ENCODE measurements around the gene MED28. TPM values are rescaled to one million over a fixed set of nuclear protein-coding genes. Genes with fewer than 3 reads are reported as not detected.
"Not testable (repeated sequence)": the region's sequence is repeated elsewhere in the genome, so short reads cannot be mapped to it uniquely, and the experiment has no call there.

The MED28 gene
- polyA plus RNA-seq, 1 donor (not counting 4 experiments of a cell fraction or from before 2014, with no cell fraction given), result 22.5 TPM

DNA sequence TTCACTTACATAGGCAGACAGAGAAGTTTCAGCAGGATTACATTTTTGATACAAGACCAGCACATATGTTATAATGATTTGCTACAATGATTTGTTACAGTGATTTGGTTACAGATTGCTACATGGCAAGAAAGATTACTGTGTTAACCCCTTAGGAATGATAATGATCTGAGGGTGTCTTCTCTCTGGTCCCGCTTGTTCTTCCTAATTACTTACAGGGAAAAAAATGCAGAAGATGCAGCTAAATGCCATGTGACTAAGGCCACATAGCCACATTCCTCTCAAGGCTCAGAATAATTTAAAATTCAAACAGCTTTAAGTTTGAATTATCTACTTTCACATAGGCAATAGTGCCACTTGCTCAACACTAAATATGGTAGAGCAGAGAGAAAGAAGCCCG, 47.2 kb upstream of the MED28 start:
- H3K9me1 ChIP-seq (ENCODE audit: control insufficient read depth, extremely low read depth, insufficient read depth, low read length), result no peaks in the 10 kb centered on the region
- no peaks in the 10 kb centered on the region for H3K79me2 ChIP-seq (ENCODE audit: control insufficient read depth, insufficient read depth, low read length)
- no peaks in the 10 kb centered on the region for H3K9me3 ChIP-seq (ENCODE audit: control insufficient read depth, low read depth, low read length)
- FAIRE-seq (no peak), DNase-seq (ENCODE audit: low read depth, low spot score) (no peak)
- TF ChIP-seq, protein P1, sequence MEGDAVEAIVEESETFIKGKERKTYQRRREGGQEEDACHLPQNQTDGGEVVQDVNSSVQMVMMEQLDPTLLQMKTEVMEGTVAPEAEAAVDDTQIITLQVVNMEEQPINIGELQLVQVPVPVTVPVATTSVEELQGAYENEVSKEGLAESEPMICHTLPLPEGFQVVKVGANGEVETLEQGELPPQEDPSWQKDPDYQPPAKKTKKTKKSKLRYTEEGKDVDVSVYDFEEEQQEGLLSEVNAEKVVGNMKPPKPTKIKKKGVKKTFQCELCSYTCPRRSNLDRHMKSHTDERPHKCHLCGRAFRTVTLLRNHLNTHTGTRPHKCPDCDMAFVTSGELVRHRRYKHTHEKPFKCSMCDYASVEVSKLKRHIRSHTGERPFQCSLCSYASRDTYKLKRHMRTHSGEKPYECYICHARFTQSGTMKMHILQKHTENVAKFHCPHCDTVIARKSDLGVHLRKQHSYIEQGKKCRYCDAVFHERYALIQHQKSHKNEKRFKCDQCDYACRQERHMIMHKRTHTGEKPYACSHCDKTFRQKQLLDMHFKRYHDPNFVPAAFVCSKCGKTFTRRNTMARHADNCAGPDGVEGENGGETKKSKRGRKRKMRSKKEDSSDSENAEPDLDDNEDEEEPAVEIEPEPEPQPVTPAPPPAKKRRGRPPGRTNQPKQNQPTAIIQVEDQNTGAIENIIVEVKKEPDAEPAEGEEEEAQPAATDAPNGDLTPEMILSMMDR (optimal IDR thresholded peaks at IDR 0.05 in 1 of 3, IDR thresholded peaks at IDR 0.05 in 1 of 3, conservative IDR thresholded peaks at IDR 0.05 in 1 of 3; ENCODE audit: extremely low read depth in 1 of 3, insufficient read depth in 2 of 3, low read length in 3 of 3), result no peak
- no peak for TF ChIP-seq EZH2 (IDR thresholded peaks at IDR 0.05; ENCODE audit: low read length)
- no peak overlapping the region for H3K4me2 ChIP-seq (ENCODE audit: control insufficient read depth, extremely low read depth, insufficient read depth, low read depth, low read length)
- no peaks in the 10 kb centered on the region for H3K4me1 ChIP-seq (ENCODE audit: control insufficient read depth, extremely low read depth, insufficient read depth, low read length)
- no peak overlapping the region for H3K9ac ChIP-seq (ENCODE audit: control insufficient read depth, extremely low read depth, insufficient read depth, low read length)
- no peak overlapping the region for H3K27ac ChIP-seq (ENCODE audit: control insufficient read depth, insufficient read depth, low read length)
- dilution Hi-C loops (cut with MboI; ENCODE audit: extremely low pct_ligation_motif_present, low sequenced_read_pairs), result no loop called here
- no peak overlapping the region for H2AFZ ChIP-seq (ENCODE audit: control insufficient read depth, low read length)
- no peaks in the 10 kb centered on the region for H3K27me3 ChIP-seq (ENCODE audit: control insufficient read depth, extremely low read depth, insufficient read depth, low read length)
- H3K4me3 ChIP-seq (ENCODE audit: control insufficient read depth in 2 of 3, extremely low read depth in 1 of 3, insufficient read depth in 2 of 3, low read depth in 1 of 3, low read length in 3 of 3), result no peak overlapping the region
- no peaks in the 10 kb centered on the region for H3K36me3 ChIP-seq (ENCODE audit: control insufficient read depth in 2 of 2, extremely low read depth in 1 of 2, insufficient read depth in 2 of 2, low read length in 2 of 2)
- no peaks in the 10 kb centered on the region for H4K20me1 ChIP-seq (ENCODE audit: control insufficient read depth, extremely low read depth, insufficient read depth, low read length)

DNA sequence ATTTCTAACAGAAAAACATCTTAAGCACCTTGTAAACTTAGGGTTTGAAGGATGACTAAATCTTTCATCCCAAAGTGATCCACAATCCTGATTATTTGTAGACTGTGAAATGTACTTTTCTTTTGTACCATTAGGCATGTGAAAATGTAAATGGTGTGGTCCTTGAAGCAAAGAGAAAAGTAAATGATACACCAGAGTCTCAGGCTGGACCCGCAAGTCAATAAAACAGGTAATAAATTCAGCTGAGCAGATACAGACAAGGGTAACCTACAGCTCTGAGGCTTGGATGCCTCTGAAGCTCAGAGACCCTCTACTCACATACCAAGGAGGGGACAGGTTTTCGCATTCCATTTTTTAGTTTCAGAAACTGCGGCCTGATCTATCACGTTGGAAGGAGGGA, 40.2 kb upstream of the MED28 start:
- FAIRE-seq (no peak), DNase-seq (ENCODE audit: low read depth, low spot score) (no peak)
- TF ChIP-seq, protein P1 (optimal IDR thresholded peaks at IDR 0.05 in 1 of 3, IDR thresholded peaks at IDR 0.05 in 1 of 3, conservative IDR thresholded peaks at IDR 0.05 in 1 of 3; ENCODE audit: extremely low read depth in 1 of 3, insufficient read depth in 2 of 3, low read length in 3 of 3), result no peak
- no peak for TF ChIP-seq EZH2 (IDR thresholded peaks at IDR 0.05; ENCODE audit: low read length)
- no peak overlapping the region for H3K4me2 ChIP-seq (ENCODE audit: control insufficient read depth, extremely low read depth, insufficient read depth, low read depth, low read length)
- no peaks in the 10 kb centered on the region for H3K36me3 ChIP-seq (ENCODE audit: control insufficient read depth in 2 of 2, extremely low read depth in 1 of 2, insufficient read depth in 2 of 2, low read length in 2 of 2)
- no peak overlapping the region for H3K4me3 ChIP-seq (ENCODE audit: control insufficient read depth in 2 of 3, extremely low read depth in 1 of 3, insufficient read depth in 2 of 3, low read depth in 1 of 3, low read length in 3 of 3)
- H4K20me1 ChIP-seq (ENCODE audit: control insufficient read depth, extremely low read depth, insufficient read depth, low read length), result no peaks in the 10 kb centered on the region
- H3K79me2 ChIP-seq (ENCODE audit: control insufficient read depth, insufficient read depth, low read length), result peaks cover 14% of the 10 kb centered on the region
- no peaks in the 10 kb centered on the region for H3K27me3 ChIP-seq (ENCODE audit: control insufficient read depth, extremely low read depth, insufficient read depth, low read length)
- dilution Hi-C loops (cut with MboI; ENCODE audit: extremely low pct_ligation_motif_present, low sequenced_read_pairs), result no loop called here
- no peaks in the 10 kb centered on the region for H3K9me1 ChIP-seq (ENCODE audit: control insufficient read depth, extremely low read depth, insufficient read depth, low read length)
- no peak overlapping the region for H2AFZ ChIP-seq (ENCODE audit: control insufficient read depth, low read length)
- H3K9me3 ChIP-seq (ENCODE audit: control insufficient read depth, low read depth, low read length), result no peaks in the 10 kb centered on the region
- H3K9ac ChIP-seq (ENCODE audit: control insufficient read depth, extremely low read depth, insufficient read depth, low read length), result no peak overlapping the region
- H3K27ac ChIP-seq (ENCODE audit: control insufficient read depth, insufficient read depth, low read length), result no peak overlapping the region
- H3K4me1 ChIP-seq (ENCODE audit: control insufficient read depth, extremely low read depth, insufficient read depth, low read length), result peaks cover 8% of the 10 kb centered on the region

DNA sequence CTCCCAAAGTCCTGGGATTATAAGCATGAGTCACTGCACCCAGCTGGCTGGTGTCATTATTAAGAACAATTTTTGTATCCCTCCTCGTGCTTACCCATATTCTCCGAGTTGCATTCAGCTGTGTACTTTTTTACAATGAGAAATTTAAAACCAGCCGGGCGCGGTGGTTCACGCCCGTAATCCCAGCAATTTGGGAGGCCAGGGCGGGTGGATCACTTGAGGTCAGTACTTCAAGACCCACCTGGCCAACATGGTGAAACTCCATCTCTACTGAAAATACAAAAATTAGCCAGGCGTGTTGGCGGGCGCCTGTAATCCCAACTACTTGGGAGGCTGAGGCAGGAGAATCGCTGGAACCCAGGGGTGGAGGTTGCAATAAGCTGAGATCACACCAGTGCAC, 39.3 kb upstream of the MED28 start:
- H3K9me3 ChIP-seq (ENCODE audit: control insufficient read depth, low read depth, low read length); H3K9ac ChIP-seq (ENCODE audit: control insufficient read depth, extremely low read depth, insufficient read depth, low read length); DNase-seq (ENCODE audit: low read depth, low spot score); H4K20me1 ChIP-seq (ENCODE audit: control insufficient read depth, extremely low read depth, insufficient read depth, low read length); H3K4me2 ChIP-seq (ENCODE audit: control insufficient read depth, extremely low read depth, insufficient read depth, low read depth, low read length); H3K4me3 ChIP-seq (ENCODE audit: control insufficient read depth in 2 of 3, extremely low read depth in 1 of 3, insufficient read depth in 2 of 3, low read depth in 1 of 3, low read length in 3 of 3); H3K9me1 ChIP-seq (ENCODE audit: control insufficient read depth, extremely low read depth, insufficient read depth, low read length); H3K36me3 ChIP-seq (ENCODE audit: control insufficient read depth in 2 of 2, extremely low read depth in 1 of 2, insufficient read depth in 2 of 2, low read length in 2 of 2); H3K27ac ChIP-seq (ENCODE audit: control insufficient read depth, insufficient read depth, low read length); dilution Hi-C loops (cut with MboI; ENCODE audit: extremely low pct_ligation_motif_present, low sequenced_read_pairs); H3K4me1 ChIP-seq (ENCODE audit: control insufficient read depth, extremely low read depth, insufficient read depth, low read length); FAIRE-seq; H3K27me3 ChIP-seq (ENCODE audit: control insufficient read depth, extremely low read depth, insufficient read depth, low read length); H2AFZ ChIP-seq (ENCODE audit: control insufficient read depth, low read length): not testable (repeated sequence)
- peaks cover 17% of the 10 kb centered on the region for H3K79me2 ChIP-seq (ENCODE audit: control insufficient read depth, insufficient read depth, low read length)

Measured in keratinocyte (primary cell).